HG02973 (cell line): Measurements from ENCODE around the gene CKAP4.

Experiments used
- ATAC-seq: cut with Tn5 transposase; IDR thresholded peaks from one replicate; pipeline ENCODE4 v1.9.1; 2021; ENCODE audit warnings: moderate library complexity; ENCODE audit not compliant: unreplicated experiment

Gene CKAP4

GRCh38 chr12:106274575-106275121 lies 26.8 kb upstream of the CKAP4 start:
- ATAC-seq = no peak

- no peak for ATAC-seq
These were observed 26.2 kb upstream of the CKAP4 start for GRCh38 chr12:106274012-106274411.

- ATAC-seq = no peak
These were observed 25.7 kb upstream of the CKAP4 start for GRCh38 chr12:106273491-106273890.

GRCh38 chr12:106271575-106272505 lies 24.0 kb upstream of the CKAP4 start:
- no peak for ATAC-seq

- ATAC-seq = no peak
These were observed 21.4 kb upstream of the CKAP4 start for GRCh38 chr12:106269150-106269771.

- ATAC-seq = no peak
These were observed 19.7 kb upstream of the CKAP4 start for GRCh38 chr12:106267535-106267934.

GRCh38 chr12:106265116-106265515 lies 17.3 kb upstream of the CKAP4 start:
- ATAC-seq = no peak

- ATAC-seq = no peak
These were observed 11.1 kb upstream of the CKAP4 start for GRCh38 chr12:106258935-106259334.

- ATAC-seq = no peak
These were observed 10.4 kb upstream of the CKAP4 start for GRCh38 chr12:106258226-106258625.

- ATAC-seq = no peak
These were observed 8.7 kb upstream of the CKAP4 start for GRCh38 chr12:106256524-106256923.

GRCh38 chr12:106255952-106256351 lies 8.1 kb upstream of the CKAP4 start:
- ATAC-seq = no peak

- ATAC-seq = no peak
These were observed 7.7 kb upstream of the CKAP4 start for GRCh38 chr12:106255493-106255892.

GRCh38 chr12:106254724-106255123 lies 6.9 kb upstream of the CKAP4 start:
- no peak for ATAC-seq

GRCh38 chr12:106251631-106252455 lies 4.0 kb upstream of the CKAP4 start:
- no peak for ATAC-seq

GRCh38 chr12:106249411-106250135 lies 1.8 kb upstream of the CKAP4 start:
- ATAC-seq = peak; percentile 68

GRCh38 chr12:106248846-106249371 lies 1.1 kb upstream of the CKAP4 start:
- ATAC-seq = no peak

GRCh38 chr12:106248312-106248845 lies 559 bp upstream of the CKAP4 start:
- peak; percentile 12 for ATAC-seq

- no peak for ATAC-seq
These were observed 738 bp downstream of the CKAP4 start for GRCh38 chr12:106246891-106247673.

- no peak for ATAC-seq
These were observed 2.1 kb downstream of the CKAP4 start for GRCh38 chr12:106245767-106246166.
